GM12873 (cell line): Measurements from ENCODE around the gene ADAMTSL5.

Source experiments
- TF ChIP-seq, protein P1 (sequence below): IDR thresholded peaks from 2 replicates; pipeline ENCODE4 v1.5.1; 2012; ENCODE audit warnings: low read depth, mild to moderate bottlenecking, moderate library complexity, low read length, control low read depth; ENCODE audit not compliant: insufficient read depth; ENCODE audit errors: missing control alignments

Gene ADAMTSL5

DNA sequence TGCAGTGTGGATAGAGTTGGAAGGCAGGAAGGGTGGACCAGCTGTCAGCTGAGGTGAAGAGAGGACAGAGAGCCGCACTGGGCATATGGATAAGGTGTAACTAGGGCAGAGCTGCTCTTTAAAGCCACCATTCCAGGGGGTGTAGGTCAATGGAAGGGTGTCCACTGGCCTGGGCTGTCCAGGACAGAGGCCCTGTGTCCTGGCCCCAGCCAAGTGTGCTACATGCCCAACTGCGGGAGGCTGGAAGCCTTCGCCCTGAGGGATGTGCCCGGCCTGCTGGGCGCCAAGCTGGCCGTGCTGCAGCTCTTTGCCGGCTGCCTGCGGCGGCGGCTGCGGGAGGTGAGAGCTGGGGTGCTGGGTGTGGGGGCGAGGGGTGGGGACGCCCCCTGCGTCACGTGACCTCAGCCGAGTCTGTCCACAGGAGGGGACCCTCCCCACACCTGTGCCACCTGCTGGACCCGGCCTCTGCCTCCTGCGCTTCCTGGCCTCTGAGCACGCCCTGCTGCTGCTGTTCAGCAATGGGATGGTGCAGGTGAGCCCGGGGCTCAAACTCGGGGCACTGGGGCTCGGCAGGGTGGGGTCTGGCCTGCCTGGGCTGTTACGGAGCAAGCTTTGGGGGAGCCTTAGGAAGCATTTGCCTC, 20.8 kb upstream of the ADAMTSL5 start:
- TF ChIP-seq, protein P1, sequence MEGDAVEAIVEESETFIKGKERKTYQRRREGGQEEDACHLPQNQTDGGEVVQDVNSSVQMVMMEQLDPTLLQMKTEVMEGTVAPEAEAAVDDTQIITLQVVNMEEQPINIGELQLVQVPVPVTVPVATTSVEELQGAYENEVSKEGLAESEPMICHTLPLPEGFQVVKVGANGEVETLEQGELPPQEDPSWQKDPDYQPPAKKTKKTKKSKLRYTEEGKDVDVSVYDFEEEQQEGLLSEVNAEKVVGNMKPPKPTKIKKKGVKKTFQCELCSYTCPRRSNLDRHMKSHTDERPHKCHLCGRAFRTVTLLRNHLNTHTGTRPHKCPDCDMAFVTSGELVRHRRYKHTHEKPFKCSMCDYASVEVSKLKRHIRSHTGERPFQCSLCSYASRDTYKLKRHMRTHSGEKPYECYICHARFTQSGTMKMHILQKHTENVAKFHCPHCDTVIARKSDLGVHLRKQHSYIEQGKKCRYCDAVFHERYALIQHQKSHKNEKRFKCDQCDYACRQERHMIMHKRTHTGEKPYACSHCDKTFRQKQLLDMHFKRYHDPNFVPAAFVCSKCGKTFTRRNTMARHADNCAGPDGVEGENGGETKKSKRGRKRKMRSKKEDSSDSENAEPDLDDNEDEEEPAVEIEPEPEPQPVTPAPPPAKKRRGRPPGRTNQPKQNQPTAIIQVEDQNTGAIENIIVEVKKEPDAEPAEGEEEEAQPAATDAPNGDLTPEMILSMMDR, result no peak

DNA sequence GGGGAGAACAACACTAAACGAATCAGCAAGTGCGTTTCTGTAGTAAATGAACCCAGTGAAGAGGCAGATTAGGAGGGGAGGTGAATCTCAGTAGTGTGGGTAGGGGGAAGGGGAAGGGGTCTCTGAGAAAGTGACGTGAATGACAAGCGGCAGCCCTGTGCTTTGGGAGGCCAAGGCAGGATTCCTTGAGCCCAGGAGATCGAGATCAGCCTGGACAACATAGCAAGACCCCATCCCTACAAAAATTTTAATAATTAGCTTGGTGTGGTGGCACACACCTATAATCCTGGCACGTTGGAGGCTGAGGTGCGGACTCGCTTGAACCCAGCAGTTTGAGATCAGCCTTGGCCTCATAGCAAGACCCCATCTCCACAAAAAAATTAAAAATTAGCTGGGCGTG, 19.2 kb upstream of the ADAMTSL5 start:
- TF ChIP-seq, protein P1, result no peak

DNA sequence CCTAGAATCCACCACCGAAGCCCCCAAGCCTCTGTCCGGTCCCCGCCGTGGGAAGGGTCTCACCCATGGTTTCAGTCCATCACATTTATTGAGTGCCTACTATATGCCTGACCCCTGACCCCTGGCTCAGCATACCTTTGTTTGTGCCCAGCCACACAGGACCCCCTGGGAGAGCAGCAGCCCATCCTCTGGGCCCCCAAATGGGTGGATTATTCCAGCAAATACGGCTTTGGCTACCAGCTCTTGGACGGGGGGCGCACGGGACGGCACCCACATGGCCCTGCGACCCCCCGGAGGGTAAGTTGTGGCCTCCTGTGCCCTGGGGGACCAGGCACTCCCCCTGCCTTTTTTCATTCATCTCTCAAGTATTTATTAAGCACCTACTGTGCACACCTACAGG, 18.8 kb upstream of the ADAMTSL5 start:
- TF ChIP-seq, protein P1, result no peak

DNA sequence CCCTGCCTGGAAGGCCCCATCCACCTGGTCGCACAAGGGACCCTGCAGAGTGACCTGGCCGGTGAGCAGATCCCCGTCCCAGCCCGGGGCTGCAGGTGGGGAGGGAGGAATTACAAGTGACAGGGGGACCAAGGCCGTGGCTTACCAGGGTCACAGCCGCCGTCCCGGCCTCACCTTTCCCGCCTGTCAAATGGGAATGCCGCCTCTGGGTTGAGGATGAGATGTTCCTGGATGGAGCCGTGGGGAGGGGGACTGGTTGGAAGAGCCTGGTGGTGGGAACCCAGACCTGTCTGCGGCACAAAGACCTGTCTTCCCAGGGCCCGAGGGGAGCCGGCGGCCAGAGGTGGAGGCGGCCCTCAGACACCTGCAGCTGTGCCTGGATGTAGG, 16.6 kb upstream of the ADAMTSL5 start:
- TF ChIP-seq, protein P1, result no peak

DNA sequence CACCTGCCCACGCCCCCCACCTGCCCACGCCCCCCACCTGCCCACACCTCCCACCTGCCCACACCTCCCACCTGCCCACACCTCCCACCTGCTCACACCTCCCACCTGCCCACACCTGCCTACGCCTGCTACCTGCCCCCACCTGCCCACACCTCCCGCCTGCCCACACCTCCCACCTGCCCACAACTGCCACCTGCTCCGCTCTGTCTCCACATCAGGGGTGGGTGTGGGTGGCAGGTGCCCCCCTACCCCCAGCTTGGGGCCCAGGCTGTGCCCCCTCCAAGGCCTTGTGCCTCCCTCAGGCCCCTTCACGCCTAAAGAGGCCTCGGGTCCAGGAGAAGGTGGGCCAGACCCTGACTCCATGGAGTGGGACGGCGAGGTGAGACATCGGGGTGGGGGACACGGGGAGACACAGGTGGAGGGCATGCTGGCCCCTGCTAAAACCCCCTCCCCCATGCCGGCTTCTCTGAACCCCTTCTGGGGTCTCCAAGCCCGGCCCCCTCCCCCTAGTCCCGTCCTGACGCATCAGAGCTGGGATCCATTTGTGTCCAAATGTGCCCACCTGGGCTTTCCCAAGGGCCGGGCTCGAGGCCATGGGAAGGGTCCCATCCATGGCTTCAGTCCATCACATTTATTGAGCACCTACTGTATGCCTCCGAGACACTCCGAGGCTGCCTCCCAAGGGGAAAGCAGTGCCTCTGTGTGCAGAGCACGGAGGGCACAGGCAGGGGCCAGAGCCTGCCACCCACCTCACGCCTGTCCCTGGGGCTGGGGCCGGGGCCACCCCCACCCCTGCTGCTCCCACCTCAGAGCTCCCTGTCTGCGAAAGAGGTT, 16.0 kb upstream of the ADAMTSL5 start:
- TF ChIP-seq, protein P1, result no peak

DNA sequence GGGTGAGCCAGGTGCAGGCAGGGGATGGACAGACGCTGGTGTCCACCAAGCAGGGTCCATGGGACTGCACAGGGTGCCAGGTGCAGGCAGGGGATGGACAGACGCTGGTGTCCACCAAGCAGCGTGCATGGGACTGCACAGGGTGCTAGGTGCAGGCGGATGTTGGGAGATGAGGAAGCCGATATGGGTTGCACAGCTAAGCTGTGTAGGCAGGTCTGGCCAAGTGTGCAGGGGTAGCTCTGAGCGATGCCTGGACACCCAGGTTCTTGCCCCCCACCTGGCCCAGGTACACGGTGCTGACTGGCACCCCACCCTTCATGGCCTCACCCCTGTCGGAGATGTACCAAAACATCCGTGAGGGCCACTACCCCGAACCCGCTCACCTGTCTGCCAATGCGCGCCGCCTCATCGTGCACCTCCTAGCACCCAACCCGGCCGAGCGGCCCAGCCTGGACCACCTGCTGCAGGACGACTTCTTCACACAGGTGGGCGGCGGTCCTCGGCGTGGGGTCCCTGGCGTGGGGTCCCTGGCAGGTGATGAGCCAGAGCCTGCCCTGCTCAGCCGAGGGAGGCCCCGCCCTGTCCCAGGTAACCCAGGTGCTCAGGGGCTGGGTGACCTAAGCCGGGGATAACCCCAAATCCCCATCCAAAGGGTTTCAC, 15.0 kb upstream of the ADAMTSL5 start:
- TF ChIP-seq, protein P1, result no peak
